ENCODE results near the gene BRPF1.

BRPF1 gene

GRCh38 chr3:9704347-9705322 is 26.9 kb upstream of the BRPF1 start:
- H3K27ac ChIP-seq (ENCODE audit: low read depth, low read length), result no peak overlapping the region
- no peaks in the 10 kb centered on the region for H3F3A ChIP-seq (ENCODE audit: control insufficient read depth, insufficient read depth)
- H3K9me3 ChIP-seq (ENCODE audit: control insufficient read depth, insufficient read depth, low read length), result no peaks in the 10 kb centered on the region
- no peak overlapping the region for H3K4me2 ChIP-seq (ENCODE audit: low read length)
- TF ChIP-seq CTCF (IDR thresholded peaks at IDR 0.05; ENCODE audit: low read depth, low read length, poor library complexity, severe bottlenecking), result no peak
- no peak for TF ChIP-seq EZH2phosphoT487 (IDR thresholded peaks at IDR 0.05; ENCODE audit: borderline replicate concordance, low read length)
- H3K9me2 ChIP-seq (replicated peaks; ENCODE audit: control insufficient read depth, low read length), result no peaks in the 10 kb centered on the region
- no peak overlapping the region for H3K4me3 ChIP-seq (ENCODE audit: low read length)
- peaks cover 14% of the 10 kb centered on the region; the same call in 1 of the 2 replicates for H3K36me3 ChIP-seq (ENCODE audit: control insufficient read depth, low read length)
- peaks cover 8% of the 10 kb centered on the region for H3K27me3 ChIP-seq (ENCODE audit: control insufficient read depth, low read length)
- no peaks in the 10 kb centered on the region for H3K79me2 ChIP-seq (ENCODE audit: control insufficient read depth, low read length)
- H4K20me1 ChIP-seq (ENCODE audit: control insufficient read depth, insufficient read depth, low read depth, low read length), result no peaks in the 10 kb centered on the region
- H3K4me1 ChIP-seq (ENCODE audit: control insufficient read depth, low read length), result no peaks in the 10 kb centered on the region

GRCh38 chr3:9710174-9710739 is 21.3 kb upstream of the BRPF1 start:
- no peak overlapping the region for H3K27ac ChIP-seq (ENCODE audit: low read depth, low read length)
- TF ChIP-seq CTCF (IDR thresholded peaks at IDR 0.05; ENCODE audit: low read depth, low read length, poor library complexity, severe bottlenecking) (no peak), EZH2phosphoT487 (IDR thresholded peaks at IDR 0.05; ENCODE audit: borderline replicate concordance, low read length) (no peak)
- no peak overlapping the region for H3K4me3 ChIP-seq (ENCODE audit: low read length)
- H3K9me3 ChIP-seq (ENCODE audit: control insufficient read depth, insufficient read depth, low read length), result no peaks in the 10 kb centered on the region
- H3K4me2 ChIP-seq (ENCODE audit: low read length), result no peak overlapping the region
- H3K4me1 ChIP-seq (ENCODE audit: control insufficient read depth, low read length), result peaks cover 3% of the 10 kb centered on the region
- no peaks in the 10 kb centered on the region for H3K36me3 ChIP-seq (ENCODE audit: control insufficient read depth, low read length)
- peaks cover 5% of the 10 kb centered on the region; the same call in 1 of the 2 replicates for H3K27me3 ChIP-seq (ENCODE audit: control insufficient read depth, low read length)
- H3F3A ChIP-seq (ENCODE audit: control insufficient read depth, insufficient read depth), result no peaks in the 10 kb centered on the region
- H3K9me2 ChIP-seq (replicated peaks; ENCODE audit: control insufficient read depth, low read length), result no peaks in the 10 kb centered on the region
- no peaks in the 10 kb centered on the region for H3K79me2 ChIP-seq (ENCODE audit: control insufficient read depth, low read length)
- no peaks in the 10 kb centered on the region for H4K20me1 ChIP-seq (ENCODE audit: control insufficient read depth, insufficient read depth, low read depth, low read length)

DNA sequence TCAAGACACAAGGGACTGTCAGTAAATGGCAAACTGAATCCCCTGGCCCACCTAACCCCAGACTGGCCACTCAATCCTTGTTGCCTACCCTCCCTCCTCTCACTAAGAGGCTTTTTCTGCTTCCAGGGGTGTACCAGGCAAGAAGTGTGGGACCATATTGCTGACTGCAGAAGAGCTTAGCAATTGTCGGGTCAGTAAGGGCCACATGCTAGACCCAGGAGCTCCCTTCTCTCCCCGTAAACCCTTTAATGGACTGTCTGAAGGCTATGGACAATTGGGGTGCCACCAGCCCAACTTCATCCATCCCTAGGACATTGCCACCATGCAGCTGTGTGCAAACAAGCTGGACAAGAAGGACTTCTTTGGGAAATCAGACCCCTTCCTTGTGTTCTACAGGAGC is 19.1 kb upstream of the BRPF1 start:
- H4K20me1 ChIP-seq (ENCODE audit: control insufficient read depth, insufficient read depth, low read depth, low read length), result no peaks in the 10 kb centered on the region
- H3K4me1 ChIP-seq (ENCODE audit: control insufficient read depth, low read length), result peaks cover 9% of the 10 kb centered on the region
- no peak overlapping the region for H3K27ac ChIP-seq (ENCODE audit: low read depth, low read length)
- H3K9me3 ChIP-seq (ENCODE audit: control insufficient read depth, insufficient read depth, low read length), result no peaks in the 10 kb centered on the region
- H3K4me2 ChIP-seq (ENCODE audit: low read length), result no peak overlapping the region
- no peaks in the 10 kb centered on the region for H3F3A ChIP-seq (ENCODE audit: control insufficient read depth, insufficient read depth)
- TF ChIP-seq CTCF (IDR thresholded peaks at IDR 0.05; ENCODE audit: low read depth, low read length, poor library complexity, severe bottlenecking), result no peak
- TF ChIP-seq EZH2phosphoT487 (IDR thresholded peaks at IDR 0.05; ENCODE audit: borderline replicate concordance, low read length), result no peak
- H3K36me3 ChIP-seq (ENCODE audit: control insufficient read depth, low read length), result no peaks in the 10 kb centered on the region
- no peaks in the 10 kb centered on the region for H3K79me2 ChIP-seq (ENCODE audit: control insufficient read depth, low read length)
- H3K4me3 ChIP-seq (ENCODE audit: low read length), result no peak overlapping the region
- H3K9me2 ChIP-seq (replicated peaks; ENCODE audit: control insufficient read depth, low read length), result no peaks in the 10 kb centered on the region
- peaks cover 8% of the 10 kb centered on the region; the same call in 1 of the 2 replicates for H3K27me3 ChIP-seq (ENCODE audit: control insufficient read depth, low read length)
